Left lung (tissue), 10 donors: ENCODE measurements around the gene NLN. TPM values are rescaled to one million over a fixed set of nuclear protein-coding genes. Genes with fewer than 3 reads are reported as not detected.

Experiments
- ATAC-seq: fragments of 200-7000 bp; cut with Tn5 transposase; one replicate; pipeline ENCODE4 v1.9.1; 2020; ENCODE audit warnings: moderate library complexity
- DNase-seq, 4 donors: peaks; one replicate each; pipeline ENCODE4 v3.0.0-alpha.2; 2013 to 2020
- H3K27ac ChIP-seq, 2 donors: fragments of 200-600 bp; sonication (generic) in 1 of 2; one replicate each; pipeline versions ENCODE4 v1.5.0 to v1.8.0; 2020 to 2021
- H3K27me3 ChIP-seq, 2 donors: fragments of 200-600 bp; sonication (generic) in 1 of 2; one replicate each; pipeline versions ENCODE4 v1.5.0 to v1.8.0; 2020 to 2021
- H3K36me3 ChIP-seq, 2 donors: fragments of 200-600 bp; sonication (generic) in 1 of 2; one replicate each; pipeline versions ENCODE4 v1.5.0 to v1.8.0; 2020 to 2021
- H3K4me1 ChIP-seq, 2 donors: fragments of 200-600 bp; one replicate each; pipeline ENCODE4 v1.8.0; 2021
- H3K4me3 ChIP-seq, 2 donors: fragments of 200-600 bp; sonication (generic) in 1 of 2; one replicate each; pipeline versions ENCODE4 v1.5.0 to v1.8.0; 2020 to 2021; ENCODE audit warnings: mild to moderate bottlenecking in 1 of 2
- H3K9me3 ChIP-seq, 2 donors: fragments of 200-600 bp; sonication (generic) in 1 of 2; one replicate each; pipeline versions ENCODE4 v1.5.0 to v1.8.0; 2020 to 2021
- intact Hi-C, 2 donors: fragments of 100-400 bp; cut with DNase I; formaldehyde crosslinking; loops; one replicate each; pipeline versions ENCODE4 v1.11.2 to v1.14.2; 2022
- polyA plus RNA-seq, 6 donors: library from polyadenylated mRNA; unstranded; fragments of 120-200 nt; gene quantifications; one replicate each; pipeline ENCODE4 v1.2.1, GENCODE V29; 2013; ENCODE audit not compliant: insufficient read length in 6 of 6
- total RNA-seq, 2 donors: library from RNA; stranded (reverse); fragmentation: NEBNext Ultra II Directional; extraction: Animal tissue kit (Norgen Biotek cat#: 25700); gene quantifications; one replicate each; pipeline ENCODE4 v1.2.1, GENCODE V29; 2021
- TF ChIP-seq, protein P1 (sequence below), 2 donors: fragments of 200-600 bp; sonication (generic) in 1 of 2; IDR thresholded peaks; one replicate each; pipeline versions ENCODE4 v1.5.0 to v1.8.0; 2021; ENCODE audit warnings: antibody characterized with exemption in 2 of 2
- donor health status: DM: no; HTN: yes; CAD: no.
- donor health status: DM: no; HTN: no; CAD: no.

Gene NLN
- total and polyA plus RNA-seq, 8 donors, result 18.0 to 29.1 (median 22.3) TPM

DNA sequence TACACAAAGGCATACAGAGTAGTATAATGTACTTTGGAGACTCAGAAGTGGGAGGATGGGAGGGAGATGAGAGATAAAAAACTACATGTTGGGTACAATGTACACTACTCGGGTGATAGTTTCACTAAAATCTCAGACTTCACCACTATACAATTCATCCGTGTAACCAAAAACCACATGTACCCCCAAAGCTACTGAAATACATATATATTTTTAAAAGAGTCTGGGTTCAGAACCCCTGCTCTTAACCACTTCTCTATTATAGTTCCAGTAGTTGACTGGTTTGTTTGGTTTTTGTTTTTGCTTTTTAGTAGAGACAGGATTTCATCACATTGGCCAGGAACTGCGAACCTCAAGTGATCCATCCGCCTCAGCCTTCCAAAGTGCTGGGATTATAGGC is 22.7 kb upstream of the NLN start:
- H3K27ac ChIP-seq, result no peak overlapping the region
- DNase-seq, result no peak
- no peaks in the 10 kb centered on the region for H3K9me3 ChIP-seq
- H3K4me1 ChIP-seq, result no peaks in the 10 kb centered on the region
- H3K36me3 ChIP-seq, result peaks cover 0 to 57% of the 10 kb centered on the region in 2 donors
- H3K27me3 ChIP-seq, result no peaks in the 10 kb centered on the region
- H3K4me3 ChIP-seq, result no peak overlapping the region
- no peak for ATAC-seq
- TF ChIP-seq, protein P1, sequence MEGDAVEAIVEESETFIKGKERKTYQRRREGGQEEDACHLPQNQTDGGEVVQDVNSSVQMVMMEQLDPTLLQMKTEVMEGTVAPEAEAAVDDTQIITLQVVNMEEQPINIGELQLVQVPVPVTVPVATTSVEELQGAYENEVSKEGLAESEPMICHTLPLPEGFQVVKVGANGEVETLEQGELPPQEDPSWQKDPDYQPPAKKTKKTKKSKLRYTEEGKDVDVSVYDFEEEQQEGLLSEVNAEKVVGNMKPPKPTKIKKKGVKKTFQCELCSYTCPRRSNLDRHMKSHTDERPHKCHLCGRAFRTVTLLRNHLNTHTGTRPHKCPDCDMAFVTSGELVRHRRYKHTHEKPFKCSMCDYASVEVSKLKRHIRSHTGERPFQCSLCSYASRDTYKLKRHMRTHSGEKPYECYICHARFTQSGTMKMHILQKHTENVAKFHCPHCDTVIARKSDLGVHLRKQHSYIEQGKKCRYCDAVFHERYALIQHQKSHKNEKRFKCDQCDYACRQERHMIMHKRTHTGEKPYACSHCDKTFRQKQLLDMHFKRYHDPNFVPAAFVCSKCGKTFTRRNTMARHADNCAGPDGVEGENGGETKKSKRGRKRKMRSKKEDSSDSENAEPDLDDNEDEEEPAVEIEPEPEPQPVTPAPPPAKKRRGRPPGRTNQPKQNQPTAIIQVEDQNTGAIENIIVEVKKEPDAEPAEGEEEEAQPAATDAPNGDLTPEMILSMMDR (IDR thresholded peaks at IDR 0.05), result no peak
- intact Hi-C loops, result no loop called here

DNA sequence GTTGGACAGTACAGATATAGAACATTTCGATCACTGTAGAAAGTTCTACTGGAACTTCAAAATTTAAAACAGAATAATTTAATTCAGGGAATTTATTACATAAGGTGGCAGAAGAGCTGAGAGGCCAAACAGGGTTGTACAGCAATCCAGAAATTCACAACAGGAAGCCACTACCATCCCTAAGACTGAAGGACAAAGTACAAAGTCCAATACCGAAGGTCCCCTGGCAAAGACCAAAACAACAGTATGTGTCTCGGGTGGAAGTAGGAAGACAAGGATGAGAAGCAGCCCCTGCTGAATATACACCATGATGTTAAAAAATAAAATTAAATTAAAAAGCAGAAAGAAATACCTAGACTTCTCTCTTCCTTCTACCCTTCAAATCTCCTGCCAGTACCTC is 20.0 kb upstream of the NLN start:
- intact Hi-C loops, result no loop called here
- peaks cover 0 to 67% of the 10 kb centered on the region in 2 donors for H3K36me3 ChIP-seq
- H3K9me3 ChIP-seq, result no peaks in the 10 kb centered on the region
- DNase-seq (no peak), ATAC-seq (no peak)
- TF ChIP-seq, protein P1 (IDR thresholded peaks at IDR 0.05), result no peak
- H3K27me3 ChIP-seq, result no peaks in the 10 kb centered on the region
- H3K4me3 ChIP-seq, result no peak overlapping the region
- H3K4me1 ChIP-seq, result no peaks in the 10 kb centered on the region
- no peak overlapping the region for H3K27ac ChIP-seq

DNA sequence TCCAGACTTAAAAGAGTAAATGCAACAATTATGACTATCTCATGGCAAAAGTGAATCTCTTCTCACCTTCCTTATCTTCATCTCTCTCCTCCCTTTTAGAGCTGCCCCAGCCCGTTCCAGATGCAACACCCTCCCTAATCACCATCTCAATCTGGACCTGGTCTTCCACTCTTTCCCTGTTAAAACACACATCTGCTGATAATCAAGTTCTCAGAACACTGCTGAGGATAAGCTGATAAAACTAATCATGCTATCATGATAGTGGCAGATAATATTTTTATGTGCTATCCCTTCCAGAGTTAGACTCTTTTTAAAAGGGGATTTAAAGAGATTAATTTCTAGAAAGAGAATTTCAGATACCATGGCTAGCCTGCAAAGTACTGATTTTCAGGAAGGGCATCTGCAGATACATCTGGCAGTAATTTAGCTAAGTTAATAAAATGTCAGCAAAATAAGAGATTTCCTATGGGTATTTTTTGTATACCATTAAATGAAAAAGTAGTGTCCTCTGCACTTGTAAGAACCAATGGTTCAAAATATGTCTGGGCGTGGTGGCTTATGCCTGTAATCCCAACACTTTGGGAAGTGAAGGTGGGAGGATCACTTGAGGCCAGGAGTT is 17.3 kb upstream of the NLN start:
- Histone ChIP-seq H3K36me3 (peaks cover 0 to 72% of the 10 kb centered on the region in 2 donors), H3K4me3 (no peak overlapping the region)

DNA sequence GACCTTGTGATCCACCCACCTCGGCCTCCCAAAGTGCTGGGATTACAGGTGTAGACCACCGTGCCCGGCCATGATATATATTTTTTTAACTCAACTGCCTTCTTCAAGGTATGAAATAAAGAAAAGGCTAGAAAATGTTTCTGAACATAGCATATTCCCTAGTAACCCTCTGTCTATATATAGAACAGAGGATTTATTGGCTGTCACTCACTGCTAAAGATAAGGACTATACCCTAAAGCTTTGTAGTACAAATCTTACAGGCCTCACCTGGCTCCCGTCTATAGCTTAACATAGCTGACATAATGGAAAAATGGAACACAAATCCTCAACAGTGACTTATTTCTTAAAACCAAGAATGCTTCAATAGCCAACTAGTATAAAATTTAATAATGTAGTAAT is 14.3 kb upstream of the NLN start:
- intact Hi-C loops, result no loop called here
- H3K4me3 ChIP-seq, result no peak overlapping the region
- no peak for ATAC-seq

More for the DNA sequence above, 17.3 kb upstream of the NLN start:
- DNase-seq, result no peak
- intact Hi-C loops, result no loop called here
- ATAC-seq, result no peak
- no peaks in the 10 kb centered on the region for H3K9me3 ChIP-seq
- no peaks in the 10 kb centered on the region for H3K27me3 ChIP-seq
- H3K27ac ChIP-seq, result no peak overlapping the region
- TF ChIP-seq, protein P1 (IDR thresholded peaks at IDR 0.05), result no peak
- H3K4me1 ChIP-seq, result no peaks in the 10 kb centered on the region

DNA sequence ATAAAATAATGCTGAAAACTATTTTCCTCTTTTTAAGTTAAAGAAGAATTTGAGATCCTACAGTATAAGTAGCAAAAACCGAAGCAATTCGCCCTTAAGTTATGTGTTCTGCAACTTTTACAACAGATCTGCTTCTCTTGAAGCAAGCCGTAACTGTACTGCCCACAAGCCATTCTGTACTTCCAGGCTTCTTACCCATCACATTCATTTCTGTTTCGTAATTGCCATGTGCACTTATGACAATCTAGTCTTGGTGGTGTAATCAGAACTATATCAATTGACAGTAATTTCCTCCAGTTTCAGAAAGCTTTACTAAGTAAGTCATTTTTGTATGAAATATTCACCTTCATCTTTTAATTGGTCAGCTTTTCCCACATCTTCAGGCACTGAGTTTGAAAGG is 13.9 kb upstream of the NLN start:
- no peak for DNase-seq
- no peak overlapping the region for H3K4me3 ChIP-seq
- no peak overlapping the region for H3K27ac ChIP-seq
- H3K4me1 ChIP-seq, result no peaks in the 10 kb centered on the region
- ATAC-seq, result no peak
- TF ChIP-seq, protein P1 (IDR thresholded peaks at IDR 0.05), result no peak
- H3K27me3 ChIP-seq, result no peaks in the 10 kb centered on the region
- intact Hi-C loops, result no loop called here
- no peaks in the 10 kb centered on the region for H3K9me3 ChIP-seq
- peaks cover 0 to 62% of the 10 kb centered on the region in 2 donors for H3K36me3 ChIP-seq

More for the DNA sequence above, 14.3 kb upstream of the NLN start:
- TF ChIP-seq, protein P1 (IDR thresholded peaks at IDR 0.05), result no peak
- Histone ChIP-seq H3K9me3 (no peaks in the 10 kb centered on the region), H3K36me3 (peaks cover 0 to 67% of the 10 kb centered on the region in 2 donors), H3K27me3 (no peaks in the 10 kb centered on the region), H3K27ac (no peak overlapping the region), H3K4me1 (no peaks in the 10 kb centered on the region)
- no peak for DNase-seq
